GM18505 (cell line): ENCODE results near the gene ARHGEF6.

ENCODE experiments used
- ATAC-seq: cut with Tn5 transposase; IDR thresholded peaks from one replicate; pipeline ENCODE4 v1.9.1; 2021; ENCODE audit not compliant: unreplicated experiment
- POLR2A ChIP-seq: IDR thresholded peaks from 4 replicates; pipeline ENCODE4 v1.6.1; 2011; ENCODE audit warnings: borderline replicate concordance; ENCODE audit not compliant: insufficient read depth, insufficient read length; ENCODE audit errors: extremely low read depth

ARHGEF6 gene

GRCh38 chrX:136725441-136726104, 55.2 kb downstream of the ARHGEF6 start:
- no peak for TF ChIP-seq POLR2A
- ATAC-seq: no peak

GRCh38 chrX:136718091-136718490, 62.6 kb downstream of the ARHGEF6 start:
- ATAC-seq: no peak
- TF ChIP-seq POLR2A: no peak

- peak; percentile 84 for ATAC-seq
- TF ChIP-seq POLR2A: no peak
These were observed 65.8 kb downstream of the ARHGEF6 start for GRCh38 chrX:136714626-136715599.

- no peak for TF ChIP-seq POLR2A
- ATAC-seq: no peak
These were observed 68.0 kb downstream of the ARHGEF6 start for GRCh38 chrX:136712650-136713310.

GRCh38 chrX:136711147-136711546, 69.6 kb downstream of the ARHGEF6 start:
- no peak for ATAC-seq
- no peak for TF ChIP-seq POLR2A

GRCh38 chrX:136710325-136710951, 70.3 kb downstream of the ARHGEF6 start:
- ATAC-seq: no peak

GRCh38 chrX:136708348-136708747, 72.4 kb downstream of the ARHGEF6 start:
- TF ChIP-seq POLR2A: no peak
- no peak for ATAC-seq

More at GRCh38 chrX:136710325-136710951, 70.3 kb downstream of the ARHGEF6 start:
- TF ChIP-seq POLR2A: no peak

- no peak for TF ChIP-seq POLR2A
- no peak for ATAC-seq
These were observed 83.6 kb downstream of the ARHGEF6 start for GRCh38 chrX:136697156-136697555.

- ATAC-seq: peak; percentile 79
These were observed 86.2 kb downstream of the ARHGEF6 start for GRCh38 chrX:136694431-136695087.

GRCh38 chrX:136692271-136692670, 88.5 kb downstream of the ARHGEF6 start:
- ATAC-seq: no peak
- no peak for TF ChIP-seq POLR2A

More at GRCh38 chrX:136694431-136695087, 86.2 kb downstream of the ARHGEF6 start:
- no peak for TF ChIP-seq POLR2A

GRCh38 chrX:136691028-136691809, 89.5 kb downstream of the ARHGEF6 start:
- ATAC-seq: no peak

GRCh38 chrX:136689436-136689835, 91.3 kb downstream of the ARHGEF6 start:
- ATAC-seq: no peak

More at GRCh38 chrX:136691028-136691809, 89.5 kb downstream of the ARHGEF6 start:
- no peak for TF ChIP-seq POLR2A

More at GRCh38 chrX:136689436-136689835, 91.3 kb downstream of the ARHGEF6 start:
- TF ChIP-seq POLR2A: no peak
